Brain microvascular endothelial cell (primary cell): Measurements from ENCODE around the gene ENTPD8.

Experiments used
- DNase-seq: peaks from one replicate; pipeline ENCODE4 v3.0.0-alpha.2; 2020
- H3K27ac ChIP-seq: fragments of 250-450 bp; sonication (Bioruptor Pico); 2 replicates; pipeline ENCODE4 v1.5.1; 2020; ENCODE audit warnings: mild to moderate bottlenecking, moderate library complexity
- H3K27me3 ChIP-seq: fragments of 250-450 bp; sonication (Bioruptor Pico); replicated peaks from 2 replicates; pipeline ENCODE4 v1.5.1; 2020; ENCODE audit warnings: mild to moderate bottlenecking
- H3K36me3 ChIP-seq: fragments of 250-450 bp; sonication (Bioruptor Pico); replicated peaks from 2 replicates; pipeline ENCODE4 v1.5.1; 2020; ENCODE audit warnings: mild to moderate bottlenecking
- H3K4me3 ChIP-seq: 2 replicates; pipeline ENCODE4 v1.5.1; 2011; ENCODE audit warnings: low read depth, mild to moderate bottlenecking, control low read depth, low read length, moderate library complexity
- CTCF ChIP-seq: IDR thresholded peaks from 2 replicates; pipeline ENCODE4 v1.5.1; 2011; ENCODE audit warnings: low read depth, mild to moderate bottlenecking, moderate library complexity, low read length, control low read depth, inconsistent platforms; ENCODE audit errors: missing control alignments
- in situ Hi-C: cut with HindIII; loops from 2 replicates; pipeline ENCODE4 v1.10.0; 2017; ENCODE audit warnings: low sequenced_read_pairs, low pct_ligation_motif_present

Gene ENTPD8

GRCh38 chr9:137428841-137429545 lies 12.2 kb downstream of the ENTPD8 start:
- no peak for DNase-seq
- no peak for TF ChIP-seq CTCF
- Histone ChIP-seq H3K27me3 (no peaks in the 10 kb centered on the region), H3K4me3 (no peak overlapping the region), H3K36me3 (no peaks in the 10 kb centered on the region), H3K27ac (no peak overlapping the region)
- in situ Hi-C loops: no loop called here

- H3K36me3 ChIP-seq: no peaks in the 10 kb centered on the region
- no peak overlapping the region for H3K4me3 ChIP-seq
- DNase-seq: no peak
- in situ Hi-C loops: no loop called here
- H3K27ac ChIP-seq: no peak overlapping the region
- no peak for TF ChIP-seq CTCF
- no peaks in the 10 kb centered on the region for H3K27me3 ChIP-seq
Observed at GRCh38 chr9:137428311-137428630, 12.9 kb downstream of the ENTPD8 start.

GRCh38 chr9:137427454-137428310 lies 13.5 kb downstream of the ENTPD8 start:
- H3K27ac ChIP-seq: no peak overlapping the region
- in situ Hi-C loops: no loop called here
- TF ChIP-seq CTCF: no peak
- no peaks in the 10 kb centered on the region for H3K36me3 ChIP-seq
- H3K27me3 ChIP-seq: no peaks in the 10 kb centered on the region
- no peak overlapping the region for H3K4me3 ChIP-seq
- no peak for DNase-seq

- Histone ChIP-seq H3K27me3 (no peaks in the 10 kb centered on the region), H3K4me3 (no peak overlapping the region), H3K36me3 (no peaks in the 10 kb centered on the region), H3K27ac (no peak overlapping the region)
- no peak for DNase-seq
- in situ Hi-C loops: no loop called here
- no peak for TF ChIP-seq CTCF
Observed at GRCh38 chr9:137426018-137426681, 15.0 kb downstream of the ENTPD8 start.

- peak overlapping the region; percentile 31 for H3K4me3 ChIP-seq
- no peaks in the 10 kb centered on the region for H3K36me3 ChIP-seq
- H3K27ac ChIP-seq: no peak overlapping the region
- H3K27me3 ChIP-seq: no peaks in the 10 kb centered on the region
- in situ Hi-C loops: no loop called here
- DNase-seq: no peak
- no peak for TF ChIP-seq CTCF
Observed at GRCh38 chr9:137423514-137424291, 17.5 kb downstream of the ENTPD8 start.
